T47D (cell line): ENCODE measurements around the gene STX1A.
"Not testable (repeated sequence)": the region's sequence is repeated elsewhere in the genome, so short reads cannot be mapped to it uniquely, and the experiment has no call there.

Experiments used
- DNase-seq, 2 experiments: peaks; one replicate each; pipeline versions ENCODE4 v3.0.0 to v3.0.0-alpha.2; 2011 to 2012; ENCODE audit warnings: low read depth in 1 of 2, low spot score in 1 of 2
- JUND ChIP-seq: IDR thresholded peaks from 2 replicates; pipeline ENCODE4 v1.6.1; 2012; ENCODE audit warnings: low read depth
- in situ Hi-C: cut with HindIII; loops from 2 replicates; pipeline ENCODE4 v1.10.0; 2016; ENCODE audit warnings: low sequenced_read_pairs, low pct_unique_long_range_greater_than_20kb

Gene STX1A

DNA sequence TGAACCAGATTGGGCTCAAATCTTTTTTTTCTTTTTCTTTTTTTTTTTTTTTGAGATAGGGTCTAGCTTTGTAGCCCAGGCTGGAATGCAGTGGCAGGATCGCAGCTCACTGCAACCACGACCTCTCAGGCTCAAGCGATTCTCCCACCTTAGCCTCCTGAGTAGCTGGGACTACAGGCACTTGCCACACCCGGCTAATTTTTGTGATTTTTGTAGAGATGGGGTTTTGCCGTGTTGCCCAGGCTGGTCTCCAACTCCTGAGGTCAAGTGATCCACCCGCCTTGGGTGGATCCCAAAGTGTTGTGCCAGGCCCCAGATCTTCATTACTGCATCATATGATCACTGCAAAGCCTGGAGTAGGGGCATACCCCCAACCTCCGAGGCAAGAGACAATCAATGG is 39.0 kb downstream of the STX1A start:
- in situ Hi-C loops: no loop called here
- no peak for TF ChIP-seq JUND

GRCh38 chr7:73679709-73680108 is 39.8 kb downstream of the STX1A start:
- no peak for DNase-seq
- no peak for TF ChIP-seq JUND
- in situ Hi-C loops: no loop called here

More for the DNA sequence above, 39.0 kb downstream of the STX1A start:
- DNase-seq: no peak

DNA sequence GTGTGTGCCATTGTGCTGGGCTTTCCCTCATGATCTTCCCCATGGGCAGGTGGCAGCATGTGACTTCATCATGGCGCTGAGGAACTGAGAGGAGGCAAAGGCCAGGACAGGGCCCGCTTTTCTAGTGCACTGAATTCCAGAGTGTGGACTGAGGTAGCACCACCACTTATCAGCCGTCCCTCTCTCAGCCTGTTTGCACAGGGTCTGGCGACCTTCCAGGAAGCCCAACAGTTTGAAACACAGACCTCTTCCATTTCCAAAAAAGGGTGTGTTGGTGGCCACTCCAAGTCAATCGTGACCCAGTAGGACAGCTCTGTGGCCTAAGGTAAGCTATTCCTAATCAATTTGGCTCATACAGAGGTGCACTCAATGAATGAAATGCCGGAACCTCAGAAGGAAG is 40.6 kb downstream of the STX1A start:
- in situ Hi-C loops: no loop called here
- no peak for DNase-seq
- TF ChIP-seq JUND: no peak

DNA sequence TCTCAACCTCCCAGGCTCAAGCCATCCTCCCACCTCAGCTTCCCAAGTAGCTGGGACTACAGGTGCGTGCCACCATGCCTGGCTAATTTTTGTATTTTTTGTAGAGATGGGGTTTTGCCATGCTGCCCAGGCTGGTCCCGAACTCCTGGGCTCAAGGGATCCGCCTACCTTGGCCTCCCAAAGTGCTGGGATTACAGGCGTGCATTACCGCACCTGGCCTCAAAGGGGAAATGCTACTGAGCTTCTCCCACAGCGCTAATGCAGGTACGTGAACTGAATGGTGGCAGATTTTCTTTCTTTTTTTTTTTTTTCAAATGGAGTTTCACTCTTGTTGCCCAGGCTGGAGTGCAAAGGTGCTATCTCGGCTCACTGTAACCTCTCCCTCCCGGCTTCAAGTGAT is 43.4 kb downstream of the STX1A start:
- peak in 1 of 2 experiments; percentile 52 for DNase-seq
- in situ Hi-C loops: not testable (repeated sequence)

GRCh38 chr7:73674468-73675124 is 44.9 kb downstream of the STX1A start:
- in situ Hi-C loops: no loop called here
- TF ChIP-seq JUND: no peak
- DNase-seq: no peak

DNA sequence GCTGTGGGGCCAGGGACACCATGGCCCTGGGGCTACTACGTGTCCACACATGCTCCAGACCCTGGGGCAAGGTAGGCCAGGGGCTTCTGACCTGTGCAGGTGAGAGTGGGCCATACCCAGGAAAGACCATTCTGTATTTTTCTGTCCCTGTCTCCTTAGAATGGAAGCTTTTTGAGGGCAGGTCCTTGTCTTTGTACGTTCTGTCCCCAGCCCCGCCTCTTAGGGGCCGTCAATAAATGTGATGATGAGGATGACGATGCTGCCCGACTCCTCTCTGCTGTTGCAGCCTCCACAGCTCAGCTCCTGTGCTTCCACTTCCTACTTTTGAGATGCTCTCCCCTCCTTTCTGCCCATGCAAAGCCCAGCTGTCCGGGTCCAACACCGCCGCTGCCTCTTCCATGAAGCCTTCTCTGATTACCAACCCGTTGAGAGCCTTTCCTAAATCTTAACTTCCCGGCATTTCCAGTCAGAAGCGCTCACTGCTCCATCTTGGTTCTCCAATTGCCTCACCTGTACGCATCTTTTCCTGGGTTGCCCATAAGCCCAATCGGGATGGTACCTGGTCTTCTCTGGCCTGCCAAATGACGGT is 47.5 kb downstream of the STX1A start:
- in situ Hi-C loops: no loop called here
- TF ChIP-seq JUND: no peak
- no peak for DNase-seq

GRCh38 chr7:73671322-73671661 is 48.2 kb downstream of the STX1A start:
- in situ Hi-C loops: no loop called here
- no peak for DNase-seq
- no peak for TF ChIP-seq JUND

DNA sequence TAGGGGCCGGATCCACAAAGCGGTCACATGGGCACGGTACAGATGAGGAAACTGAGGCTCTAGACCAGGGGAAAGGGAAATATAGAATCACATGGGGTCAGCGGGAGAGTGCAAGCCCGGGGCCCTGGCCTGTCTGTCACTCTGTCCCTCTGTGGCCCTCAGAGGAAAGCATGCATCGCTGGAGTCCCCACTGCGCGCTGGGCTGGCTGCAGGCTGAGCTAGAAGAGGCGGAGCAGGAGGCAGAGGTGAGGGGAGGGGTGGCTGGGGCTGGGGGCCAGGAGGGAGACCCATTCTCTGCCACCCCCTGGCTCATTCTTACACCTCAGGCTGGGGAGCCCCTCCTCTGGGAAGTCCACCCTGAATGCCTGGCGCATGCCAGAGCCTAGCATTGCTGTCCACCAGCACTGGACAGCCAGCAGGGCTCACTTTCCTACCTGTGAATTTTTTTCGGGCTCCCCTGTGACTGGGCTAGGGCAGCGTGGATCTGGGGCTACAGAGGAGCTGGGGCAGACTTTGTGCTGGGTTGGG is 49.5 kb downstream of the STX1A start:
- in situ Hi-C loops: no loop called here
- no peak for DNase-seq
- TF ChIP-seq JUND: no peak

GRCh38 chr7:73669288-73669701 is 50.2 kb downstream of the STX1A start:
- no peak for DNase-seq
- in situ Hi-C loops: no loop called here
- TF ChIP-seq JUND: no peak

DNA sequence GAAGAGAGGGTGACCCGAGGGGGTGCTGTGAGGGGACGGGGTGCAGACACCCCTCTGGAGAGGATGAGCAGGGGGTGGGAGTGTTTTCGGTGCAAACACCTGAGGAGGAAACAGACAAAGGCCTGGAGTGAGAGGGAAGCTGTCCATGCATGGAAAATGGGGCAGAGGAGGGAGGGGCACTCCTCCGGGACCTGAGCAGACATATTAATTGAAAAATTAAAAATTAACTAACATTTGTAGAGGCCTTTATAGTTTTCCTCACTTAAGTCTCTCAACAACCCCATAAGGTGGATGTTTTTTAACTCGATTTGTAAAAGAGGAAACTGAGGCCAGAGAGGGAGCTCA is 50.6 kb downstream of the STX1A start:
- in situ Hi-C loops: no loop called here
- no peak for TF ChIP-seq JUND
- no peak for DNase-seq

DNA sequence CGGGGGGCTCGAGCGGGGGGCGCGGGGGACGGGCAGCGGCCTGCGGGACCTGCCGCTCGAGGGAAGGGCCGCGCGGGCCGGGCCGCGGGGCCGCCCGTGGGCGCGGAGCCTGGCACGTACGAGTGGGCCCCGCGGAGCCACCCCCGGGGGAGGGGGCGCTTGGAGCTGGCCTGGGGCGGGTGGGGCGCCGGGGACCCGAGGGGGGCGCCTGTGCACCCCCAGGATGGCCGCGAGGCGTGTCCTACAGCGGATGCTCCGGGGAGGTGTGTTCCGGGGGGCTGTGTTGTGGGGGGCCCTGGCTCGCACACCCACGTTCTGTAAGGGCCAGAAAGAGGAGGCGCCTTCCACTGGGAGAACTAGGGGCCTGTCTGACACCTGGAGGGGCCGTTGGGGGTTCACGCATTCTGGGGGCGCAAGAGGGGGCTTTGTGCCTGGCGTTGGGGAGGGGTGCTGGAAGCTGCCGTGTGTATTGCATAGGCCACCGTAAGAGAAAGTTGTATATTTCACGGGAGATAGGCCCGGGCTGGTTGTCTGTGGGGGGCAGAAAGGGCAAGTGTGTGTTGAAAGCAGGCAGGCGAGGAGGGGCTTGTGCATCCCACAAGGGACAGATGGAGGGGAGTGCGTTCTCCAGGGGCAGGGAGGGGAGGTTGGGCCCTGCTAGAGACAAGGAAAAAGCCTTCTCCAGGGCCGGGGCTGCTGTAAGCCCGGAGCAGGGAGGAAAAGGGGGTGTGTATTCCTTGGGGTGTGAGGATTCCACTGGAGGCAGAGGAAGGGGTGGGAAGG is 51.2 kb downstream of the STX1A start:
- TF ChIP-seq JUND: no peak
- in situ Hi-C loops: no loop called here
- DNase-seq: peak in 1 of 2 experiments; percentile 68

GRCh38 chr7:73667344-73668102 is 51.9 kb downstream of the STX1A start, which contains the start of gene VPS37D:
VPS37D (plus strand) TSS chr7:73667831; CDS start chr7:73667959, 128 bp downstream.
- peak; percentile 96 to 97 for DNase-seq
- in situ Hi-C loops: no loop called here

More at GRCh38 chr7:73667344-73668102, 51.9 kb downstream of the STX1A start, which contains the start of gene VPS37D:
- no peak for TF ChIP-seq JUND
